ENCODE results near the gene ZNF681. TPM values are rescaled to one million over a fixed set of nuclear protein-coding genes. Genes with fewer than 3 reads are reported as not detected.

ZNF681 gene
- total and polyA plus RNA-seq, 10 of the 15 experiments (the other 5 are each of a cell fraction or from before 2014, with no cell fraction given): 0.11 to 0.41 (median 0.24) TPM; not detected in 1

GRCh38 chr19:23709347-23709746 is 49.3 kb downstream of the ZNF681 start:
- H3K4me3 ChIP-seq: no peak overlapping the region
- ChIA-PET RAD21 (ENCODE audit: unreplicated experiment) (no interaction called here), POLR2A (no interaction called here), SMC1A (ENCODE audit: uncharacterized antibody, unreplicated experiment) (interaction anchor here (0.6 kb wide), 1 partner anchor 464 kb away, joined by 3 read pairs; no protein-coding TSS in a partner anchor), CTCF (no interaction called here)
- no peaks in the 10 kb centered on the region for H3K27me3 ChIP-seq (replicated peaks in 1 of 2; ENCODE audit: control insufficient read depth in 2 of 2, insufficient read depth in 2 of 2, low read length in 1 of 2)
- in situ Hi-C loops (cut with MboI): no loop called here
- intact Hi-C loops (cut with micrococcal nuclease; ENCODE audit: unreplicated experiment): no loop called here
- no peak overlapping the region for H3K4me2 ChIP-seq (ENCODE audit: control insufficient read depth, insufficient read depth)
- H3K9me3 ChIP-seq (replicated peaks; ENCODE audit: control insufficient read depth, insufficient read depth, low read length): no peaks in the 10 kb centered on the region; the same call in 2 of the 3 replicates
- no peak overlapping the region for H3K27ac ChIP-seq (ENCODE audit: control insufficient read depth, insufficient read depth)
- H3K36me3 ChIP-seq (ENCODE audit: control insufficient read depth in 2 of 2, insufficient read depth in 2 of 2, low read length in 1 of 2): no peaks in the 10 kb centered on the region
- 2% methylated on average over 2 of the region's 2 CpGs for WGBS (ENCODE audit: insufficient coverage, insufficient replicate concordance, low lambda C conversion rate, missing lambda C conversion rate)
- no peaks in the 10 kb centered on the region for H4K20me1 ChIP-seq (ENCODE audit: control insufficient read depth, insufficient read depth)
- BruUV-seq (replicated peaks): no TSS peak
- FAIRE-seq (no peak), DNase-seq (ENCODE audit: low read depth, low spot score) (no peak), ATAC-seq (no peak)
- TF ChIP-seq REST (IDR thresholded peaks at IDR 0.05; ENCODE audit: low read depth, low read length) (no peak), ATF2 (IDR thresholded peaks at IDR 0.05; ENCODE audit: low read length) (no peak), ZBTB40 (IDR thresholded peaks at IDR 0.05; ENCODE audit: borderline replicate concordance) (no peak), SUZ12 (IDR thresholded peaks at IDR 0.05; ENCODE audit: unreplicated experiment) (no peak)
- TF ChIP-seq, protein P1, sequence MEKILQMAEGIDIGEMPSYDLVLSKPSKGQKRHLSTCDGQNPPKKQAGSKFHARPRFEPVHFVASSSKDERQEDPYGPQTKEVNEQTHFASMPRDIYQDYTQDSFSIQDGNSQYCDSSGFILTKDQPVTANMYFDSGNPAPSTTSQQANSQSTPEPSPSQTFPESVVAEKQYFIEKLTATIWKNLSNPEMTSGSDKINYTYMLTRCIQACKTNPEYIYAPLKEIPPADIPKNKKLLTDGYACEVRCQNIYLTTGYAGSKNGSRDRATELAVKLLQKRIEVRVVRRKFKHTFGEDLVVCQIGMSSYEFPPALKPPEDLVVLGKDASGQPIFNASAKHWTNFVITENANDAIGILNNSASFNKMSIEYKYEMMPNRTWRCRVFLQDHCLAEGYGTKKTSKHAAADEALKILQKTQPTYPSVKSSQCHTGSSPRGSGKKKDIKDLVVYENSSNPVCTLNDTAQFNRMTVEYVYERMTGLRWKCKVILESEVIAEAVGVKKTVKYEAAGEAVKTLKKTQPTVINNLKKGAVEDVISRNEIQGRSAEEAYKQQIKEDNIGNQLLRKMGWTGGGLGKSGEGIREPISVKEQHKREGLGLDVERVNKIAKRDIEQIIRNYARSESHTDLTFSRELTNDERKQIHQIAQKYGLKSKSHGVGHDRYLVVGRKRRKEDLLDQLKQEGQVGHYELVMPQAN (conservative IDR thresholded peaks at IDR 0.05): no peak
- H2AFZ ChIP-seq (ENCODE audit: control insufficient read depth, low read depth, low read length): no peak overlapping the region
- no peaks in the 10 kb centered on the region for H3K4me1 ChIP-seq (ENCODE audit: control insufficient read depth, insufficient read depth, low read length)
- no peak overlapping the region for H3K9ac ChIP-seq (ENCODE audit: control insufficient read depth, insufficient read depth, low read length)
- H3K79me2 ChIP-seq (ENCODE audit: control insufficient read depth, insufficient read depth, low read length): no peaks in the 10 kb centered on the region
